Body of pancreas (tissue), 4 donors: ENCODE measurements around the gene MFGE8.

Experiments
- POLR2A ChIP-seq, 3 donors: fragments of 450-650 bp; IDR thresholded peaks; one replicate each; pipeline ENCODE4 v1.6.1; 2016; ENCODE audit warnings: antibody characterized with exemption in 3 of 3, mild to moderate bottlenecking in 2 of 3
- TF ChIP-seq, protein P1 (sequence below), 7 experiments: fragments of 450-650 bp in 4 of 7; fragments of 200-600 bp in 3 of 7; sonication (generic) in 3 of 7; IDR thresholded peaks; one replicate each; pipeline ENCODE4 v1.5.1; 2016 to 2019; ENCODE audit warnings: antibody characterized with exemption in 7 of 7

DNA sequence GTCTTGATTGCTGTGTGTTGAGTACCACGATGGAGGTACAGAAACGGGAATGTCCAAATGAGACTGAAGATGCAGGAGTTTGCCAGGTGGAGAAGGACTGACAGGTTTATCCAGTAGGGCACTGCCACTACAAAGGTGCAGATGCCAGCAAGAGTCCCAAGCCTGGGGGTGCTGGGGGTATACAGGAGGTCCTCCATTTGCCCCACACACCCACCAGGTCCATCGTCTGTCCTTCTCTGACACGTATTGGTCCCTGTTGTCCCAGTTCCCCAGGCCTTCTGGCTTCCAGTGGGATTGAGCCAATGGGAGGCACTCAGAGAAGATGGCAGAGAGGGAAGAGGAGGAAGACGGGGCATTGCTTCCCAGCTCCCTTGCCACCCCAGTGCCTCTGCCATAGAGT, 24.5 kb downstream of the MFGE8 start:
- TF ChIP-seq, protein P1, sequence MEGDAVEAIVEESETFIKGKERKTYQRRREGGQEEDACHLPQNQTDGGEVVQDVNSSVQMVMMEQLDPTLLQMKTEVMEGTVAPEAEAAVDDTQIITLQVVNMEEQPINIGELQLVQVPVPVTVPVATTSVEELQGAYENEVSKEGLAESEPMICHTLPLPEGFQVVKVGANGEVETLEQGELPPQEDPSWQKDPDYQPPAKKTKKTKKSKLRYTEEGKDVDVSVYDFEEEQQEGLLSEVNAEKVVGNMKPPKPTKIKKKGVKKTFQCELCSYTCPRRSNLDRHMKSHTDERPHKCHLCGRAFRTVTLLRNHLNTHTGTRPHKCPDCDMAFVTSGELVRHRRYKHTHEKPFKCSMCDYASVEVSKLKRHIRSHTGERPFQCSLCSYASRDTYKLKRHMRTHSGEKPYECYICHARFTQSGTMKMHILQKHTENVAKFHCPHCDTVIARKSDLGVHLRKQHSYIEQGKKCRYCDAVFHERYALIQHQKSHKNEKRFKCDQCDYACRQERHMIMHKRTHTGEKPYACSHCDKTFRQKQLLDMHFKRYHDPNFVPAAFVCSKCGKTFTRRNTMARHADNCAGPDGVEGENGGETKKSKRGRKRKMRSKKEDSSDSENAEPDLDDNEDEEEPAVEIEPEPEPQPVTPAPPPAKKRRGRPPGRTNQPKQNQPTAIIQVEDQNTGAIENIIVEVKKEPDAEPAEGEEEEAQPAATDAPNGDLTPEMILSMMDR (IDR thresholded peaks at IDR 0.05): no peak
- TF ChIP-seq POLR2A (IDR thresholded peaks at IDR 0.05): no peak
